ENCODE data around the gene ARID5B.

The ARID5B gene

GRCh38 chr10:61869041-61869675 lies 32.3 kb upstream of the ARID5B start:
- no peak for FAIRE-seq
- no peak for DNase-seq (ENCODE audit: insufficient read length, low spot score)
- TF ChIP-seq POLR2AphosphoS5 (IDR thresholded peaks at IDR 0.05; ENCODE audit: low read depth, low read length) = no peak
- TF ChIP-seq TAF1 (IDR thresholded peaks at IDR 0.05; ENCODE audit: low read depth, low read length) = no peak
- no peak for TF ChIP-seq POLR2A (IDR thresholded peaks at IDR 0.05; ENCODE audit: low read depth, low read length)
- TF ChIP-seq PAX5 (IDR thresholded peaks at IDR 0.05; ENCODE audit: insufficient read depth, low read length, severe bottlenecking) = no peak
- no peak for TF ChIP-seq SPI1 (IDR thresholded peaks at IDR 0.05; ENCODE audit: low read depth, low read length)
- TF ChIP-seq POU2F2 (IDR thresholded peaks at IDR 0.05; ENCODE audit: low read depth, low read length) = no peak

GRCh38 chr10:61869774-61870525 lies 31.5 kb upstream of the ARID5B start:
- DNase-seq (ENCODE audit: insufficient read length, low spot score) = no peak
- no peak for TF ChIP-seq SPI1 (IDR thresholded peaks at IDR 0.05; ENCODE audit: low read depth, low read length)
- no peak for TF ChIP-seq POLR2A (IDR thresholded peaks at IDR 0.05; ENCODE audit: low read depth, low read length)
- TF ChIP-seq PAX5 (IDR thresholded peaks at IDR 0.05; ENCODE audit: insufficient read depth, low read length, severe bottlenecking) = no peak
- no peak for TF ChIP-seq POU2F2 (IDR thresholded peaks at IDR 0.05; ENCODE audit: low read depth, low read length)
- no peak for TF ChIP-seq POLR2AphosphoS5 (IDR thresholded peaks at IDR 0.05; ENCODE audit: low read depth, low read length)
- TF ChIP-seq TAF1 (IDR thresholded peaks at IDR 0.05; ENCODE audit: low read depth, low read length) = no peak
- no peak for FAIRE-seq

- DNase-seq (ENCODE audit: insufficient read length, low spot score) (no peak), FAIRE-seq (no peak)
- TF ChIP-seq TAF1 (IDR thresholded peaks at IDR 0.05; ENCODE audit: low read depth, low read length) (no peak), POU2F2 (IDR thresholded peaks at IDR 0.05; ENCODE audit: low read depth, low read length) (no peak), SPI1 (IDR thresholded peaks at IDR 0.05; ENCODE audit: low read depth, low read length) (no peak), POLR2A (IDR thresholded peaks at IDR 0.05; ENCODE audit: low read depth, low read length) (no peak), PAX5 (IDR thresholded peaks at IDR 0.05; ENCODE audit: insufficient read depth, low read length, severe bottlenecking) (no peak)
Observed at GRCh38 chr10:61870526-61870895, 31.0 kb upstream of the ARID5B start.

- no peak for FAIRE-seq
- no peak for DNase-seq (ENCODE audit: insufficient read length, low spot score)
- TF ChIP-seq POLR2A (IDR thresholded peaks at IDR 0.05; ENCODE audit: low read depth, low read length) = no peak
- TF ChIP-seq PAX5 (IDR thresholded peaks at IDR 0.05; ENCODE audit: insufficient read depth, low read length, severe bottlenecking) = no peak
- TF ChIP-seq TAF1 (IDR thresholded peaks at IDR 0.05; ENCODE audit: low read depth, low read length) = no peak
- TF ChIP-seq SPI1 (IDR thresholded peaks at IDR 0.05; ENCODE audit: low read depth, low read length) = no peak
- TF ChIP-seq POLR2AphosphoS5 (IDR thresholded peaks at IDR 0.05; ENCODE audit: low read depth, low read length) = no peak
- no peak for TF ChIP-seq POU2F2 (IDR thresholded peaks at IDR 0.05; ENCODE audit: low read depth, low read length)
Observed at GRCh38 chr10:61871487-61871886, 30.0 kb upstream of the ARID5B start.

GRCh38 chr10:61877887-61878739 lies 23.4 kb upstream of the ARID5B start:
- FAIRE-seq (no peak), DNase-seq (ENCODE audit: insufficient read length, low spot score) (no peak)
- no peak for TF ChIP-seq SPI1 (IDR thresholded peaks at IDR 0.05; ENCODE audit: low read depth, low read length)

- FAIRE-seq (no peak), DNase-seq (ENCODE audit: insufficient read length, low spot score) (no peak)
- TF ChIP-seq POLR2A (IDR thresholded peaks at IDR 0.05; ENCODE audit: low read depth, low read length) (no peak), PAX5 (IDR thresholded peaks at IDR 0.05; ENCODE audit: insufficient read depth, low read length, severe bottlenecking) (no peak), POLR2AphosphoS5 (IDR thresholded peaks at IDR 0.05; ENCODE audit: low read depth, low read length) (no peak), POU2F2 (IDR thresholded peaks at IDR 0.05; ENCODE audit: low read depth, low read length) (no peak), SPI1 (IDR thresholded peaks at IDR 0.05; ENCODE audit: low read depth, low read length) (no peak), TAF1 (IDR thresholded peaks at IDR 0.05; ENCODE audit: low read depth, low read length) (no peak)
Observed at GRCh38 chr10:61878740-61879068, 22.8 kb upstream of the ARID5B start.

- TF ChIP-seq TAF1 (IDR thresholded peaks at IDR 0.05; ENCODE audit: low read depth, low read length) (no peak), POU2F2 (IDR thresholded peaks at IDR 0.05; ENCODE audit: low read depth, low read length) (no peak), POLR2AphosphoS5 (IDR thresholded peaks at IDR 0.05; ENCODE audit: low read depth, low read length) (no peak), PAX5 (IDR thresholded peaks at IDR 0.05; ENCODE audit: insufficient read depth, low read length, severe bottlenecking) (no peak), SPI1 (IDR thresholded peaks at IDR 0.05; ENCODE audit: low read depth, low read length) (no peak), POLR2A (IDR thresholded peaks at IDR 0.05; ENCODE audit: low read depth, low read length) (no peak)
- DNase-seq (ENCODE audit: insufficient read length, low spot score) (no peak), FAIRE-seq (peak; percentile 16)
Observed at GRCh38 chr10:61882621-61883370, 18.7 kb upstream of the ARID5B start.

- DNase-seq (ENCODE audit: insufficient read length, low spot score) (no peak), FAIRE-seq (no peak)
- TF ChIP-seq SPI1 (IDR thresholded peaks at IDR 0.05; ENCODE audit: low read depth, low read length) = peak; percentile 45
- no peak for TF ChIP-seq POU2F2 (IDR thresholded peaks at IDR 0.05; ENCODE audit: low read depth, low read length)
Observed at GRCh38 chr10:61883371-61884025, 18.0 kb upstream of the ARID5B start.

- FAIRE-seq (no peak), DNase-seq (ENCODE audit: insufficient read length, low spot score) (no peak)
- no peak for TF ChIP-seq TAF1 (IDR thresholded peaks at IDR 0.05; ENCODE audit: low read depth, low read length)
Observed at GRCh38 chr10:61887772-61888171, 13.7 kb upstream of the ARID5B start.

Data from GM12891 (cell line).